Loucy (cell line): ENCODE results near the gene PEAR1.

Experiments used
- CTCF ChIP-seq: fragments of 200-600 bp; sonication (generic); conservative IDR thresholded peaks from 2 replicates; pipeline ENCODE4 v1.5.1; 2014; ENCODE audit warnings: mild to moderate bottlenecking, antibody characterized with exemption, low read length
- EZH2phosphoT487 ChIP-seq: fragments of 200-600 bp; IDR thresholded peaks from 2 replicates; pipeline ENCODE4 v1.6.1; 2018; ENCODE audit warnings: antibody characterized with exemption, mild to moderate bottlenecking, moderate library complexity, borderline replicate concordance

- TF ChIP-seq CTCF (no peak), EZH2phosphoT487 (no peak)
Measured at GRCh38 chr1:156909671-156910070, 16.2 kb downstream of the PEAR1 start.
